K562 (cell line): Measurements from ENCODE around the gene PPP2R1B. TPM values are rescaled to one million over a fixed set of nuclear protein-coding genes. Genes with fewer than 3 reads are reported as not detected.

Experiments
- ARNT ChIP-seq, 2 experiments: fragments of 450-650 bp; IDR thresholded peaks; 2 replicates each; pipeline ENCODE4 v1.6.1; 2016; ENCODE audit warnings: mild to moderate bottlenecking in 1 of 2
- EP300 ChIP-seq: IDR thresholded peaks from 2 replicates; pipeline ENCODE4 v1.6.1; 2012; ENCODE audit warnings: low read length, improper control_type of control experiment
- GATAD2B ChIP-seq: fragments of 450-650 bp; IDR thresholded peaks from 2 replicates; pipeline ENCODE4 v1.6.1; 2017; ENCODE audit warnings: mild to moderate bottlenecking, borderline replicate concordance
- JUND ChIP-seq, 2 experiments: IDR thresholded peaks; 2 replicates in 1 of 2; 3 replicates in 1 of 2; pipeline ENCODE4 v1.6.1; 2011; ENCODE audit warnings: borderline replicate concordance in 2 of 2, low read depth in 2 of 2, low read length in 2 of 2, improper control_type of control experiment in 1 of 2, missing biosample characterization in 1 of 2, missing genetic modification characterization in 1 of 2, missing genetic modification reagents in 1 of 2
- MTF1 ChIP-seq: fragments of 250-450 bp; sonication (Bioruptor Pico); IDR thresholded peaks from 2 replicates; pipeline ENCODE4 v1.9.0; 2021; ENCODE audit warnings: moderate library complexity, mild to moderate bottlenecking, inconsistent platforms, borderline replicate concordance
- NR2F6 ChIP-seq: fragments of 450-650 bp; formaldehyde crosslinking; IDR thresholded peaks from 2 replicates; pipeline ENCODE4 v1.4.0; 2020; ENCODE audit warnings: mild to moderate bottlenecking
- PTBP1 ChIP-seq: fragments of 200-400 bp; formaldehyde crosslinking; IDR thresholded peaks from 2 replicates; pipeline ENCODE4 v1.6.1; 2017; ENCODE audit warnings: low read depth, low read length
- SMARCE1 ChIP-seq: fragments of 450-650 bp; IDR thresholded peaks from 2 replicates; pipeline ENCODE4 v1.7.1; 2016; ENCODE audit warnings: mild to moderate bottlenecking
- TAL1 ChIP-seq: fragments of 450-650 bp; IDR thresholded peaks from 2 replicates; pipeline ENCODE4 v1.6.1; 2016; ENCODE audit warnings: mild to moderate bottlenecking
- ZKSCAN1 ChIP-seq: fragments of 150-350 bp; IDR thresholded peaks from 2 replicates; pipeline ENCODE4 v1.6.1; 2016; ENCODE audit warnings: low read depth, low read length
- ZKSCAN3 ChIP-seq: fragments of 250-450 bp; sonication (Bioruptor Pico); IDR thresholded peaks from 2 replicates; pipeline ENCODE4 v1.4.0; 2020
- polyA plus RNA-seq, 8 experiments: library from polyadenylated mRNA; depleted of rRNA in 4 of 8; stranded (reverse) in 5 of 8; unstranded in 3 of 8; fragments of >200 nt; fragmentation: Nextera tagmentation in 2 of 8; fragmentation: Illumina TruSeq in 1 of 8; extraction: Ambion mirVana in 2 of 8; extraction: Trizol in 1 of 8; gene quantifications; 2 replicates each; pipeline versions ENCODE4 v1.2.1 to v1.2.3, GENCODE V29; 2011 to 2014; ENCODE audit warnings: inconsistent platforms in 1 of 8, missing spikeins in 1 of 8
- total RNA-seq, 7 experiments: library from RNA; depleted of rRNA in 6 of 7; stranded (reverse); fragments of >200 nt in 6 of 7; fragmentation: Illumina TruSeq in 2 of 7; extraction: Trizol in 2 of 7; gene quantifications; 2 replicates each; pipeline versions ENCODE4 v1.2.1 to v1.2.3, GENCODE V29; 2011 to 2021; ENCODE audit warnings: low replicate concordance in 1 of 7
- TF ChIP-seq, protein P1 (sequence below): fragments of 250-450 bp; sonication (Bioruptor Pico); IDR thresholded peaks from 2 replicates; pipeline ENCODE4 v1.9.0; 2021; ENCODE audit warnings: mild to moderate bottlenecking
- TF ChIP-seq, protein P2 (sequence below): fragments of 250-450 bp; sonication (Bioruptor Pico); IDR thresholded peaks from 2 replicates; pipeline ENCODE4 v1.4.0; 2020; ENCODE audit warnings: mild to moderate bottlenecking
- TF ChIP-seq, protein P3 (sequence below), 2 experiments: fragments of 200-800 bp in 1 of 2; sonication (Bioruptor generic) in 1 of 2; sonication (generic) in 1 of 2; formaldehyde crosslinking in 1 of 2; IDR thresholded peaks in 1 of 2; conservative IDR thresholded peaks in 1 of 2; 2 replicates each; pipeline versions ENCODE4 v1.5.0 to v1.6.1; 2016 to 2020; ENCODE audit warnings: missing compliant biosample characterization in 1 of 2, missing genetic modification characterization in 1 of 2, missing genetic modification reagents in 1 of 2
- TF ChIP-seq, protein P4 (sequence below): sonication (generic); formaldehyde crosslinking; IDR thresholded peaks from 2 replicates; pipeline ENCODE4 v1.8.1; 2023; ENCODE audit warnings: missing genetic modification reagents, mild to moderate bottlenecking, borderline replicate concordance

The PPP2R1B gene
- total and polyA plus RNA-seq, 9 of the 15 experiments (the other 6 are each of a cell fraction or from before 2014, with no cell fraction given): 24.6 to 68.5 (median 39.8) TPM

DNA sequence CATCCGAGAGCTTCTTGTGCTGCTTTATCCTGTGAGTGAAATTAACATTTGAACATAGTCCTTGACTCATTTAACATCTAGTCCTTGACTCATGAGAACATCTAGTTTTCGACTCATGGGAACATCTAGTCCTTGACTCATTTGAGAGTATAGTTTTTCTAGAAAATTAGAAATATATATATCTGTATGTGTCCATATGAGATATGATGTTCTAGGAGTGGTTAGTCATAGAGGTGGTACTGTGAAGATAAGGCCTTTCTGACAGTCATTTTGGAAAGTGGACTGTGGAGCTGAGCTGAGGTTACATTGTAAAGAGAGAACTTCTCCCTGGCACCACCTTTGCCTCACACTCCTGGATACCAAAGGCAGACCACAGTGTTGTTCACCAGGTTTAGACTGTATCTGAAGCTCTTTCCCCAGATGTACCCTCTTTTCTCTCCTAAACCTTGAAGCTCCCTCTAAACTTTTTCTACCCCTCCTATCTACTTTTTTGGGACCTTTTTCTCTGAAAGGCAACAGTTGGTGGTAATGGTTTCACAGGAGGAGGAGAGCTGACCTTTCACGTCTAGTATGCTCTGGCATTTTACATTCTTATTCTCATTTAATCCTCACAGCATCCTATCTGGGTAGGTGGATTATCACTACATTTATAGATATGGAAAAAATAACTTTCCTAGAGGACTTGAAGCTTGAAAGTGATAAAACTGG is 67.2 kb downstream of the PPP2R1B start (continued):
- TF ChIP-seq, protein P1, sequence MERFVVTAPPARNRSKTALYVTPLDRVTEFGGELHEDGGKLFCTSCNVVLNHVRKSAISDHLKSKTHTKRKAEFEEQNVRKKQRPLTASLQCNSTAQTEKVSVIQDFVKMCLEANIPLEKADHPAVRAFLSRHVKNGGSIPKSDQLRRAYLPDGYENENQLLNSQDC (CRISPR knock-in tag): no peak
- no peak for TF ChIP-seq ZKSCAN3 (CRISPR knock-in tag)
- TF ChIP-seq, protein P2, sequence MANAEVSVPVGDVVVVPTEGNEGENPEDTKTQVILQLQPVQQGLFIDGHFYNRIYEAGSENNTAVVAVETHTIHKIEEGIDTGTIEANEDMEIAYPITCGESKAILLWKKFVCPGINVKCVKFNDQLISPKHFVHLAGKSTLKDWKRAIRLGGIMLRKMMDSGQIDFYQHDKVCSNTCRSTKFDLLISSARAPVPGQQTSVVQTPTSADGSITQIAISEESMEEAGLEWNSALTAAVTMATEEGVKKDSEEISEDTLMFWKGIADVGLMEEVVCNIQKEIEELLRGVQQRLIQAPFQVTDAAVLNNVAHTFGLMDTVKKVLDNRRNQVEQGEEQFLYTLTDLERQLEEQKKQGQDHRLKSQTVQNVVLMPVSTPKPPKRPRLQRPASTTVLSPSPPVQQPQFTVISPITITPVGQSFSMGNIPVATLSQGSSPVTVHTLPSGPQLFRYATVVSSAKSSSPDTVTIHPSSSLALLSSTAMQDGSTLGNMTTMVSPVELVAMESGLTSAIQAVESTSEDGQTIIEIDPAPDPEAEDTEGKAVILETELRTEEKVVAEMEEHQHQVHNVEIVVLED (CRISPR knock-in tag): no peak
- TF ChIP-seq, protein P3, sequence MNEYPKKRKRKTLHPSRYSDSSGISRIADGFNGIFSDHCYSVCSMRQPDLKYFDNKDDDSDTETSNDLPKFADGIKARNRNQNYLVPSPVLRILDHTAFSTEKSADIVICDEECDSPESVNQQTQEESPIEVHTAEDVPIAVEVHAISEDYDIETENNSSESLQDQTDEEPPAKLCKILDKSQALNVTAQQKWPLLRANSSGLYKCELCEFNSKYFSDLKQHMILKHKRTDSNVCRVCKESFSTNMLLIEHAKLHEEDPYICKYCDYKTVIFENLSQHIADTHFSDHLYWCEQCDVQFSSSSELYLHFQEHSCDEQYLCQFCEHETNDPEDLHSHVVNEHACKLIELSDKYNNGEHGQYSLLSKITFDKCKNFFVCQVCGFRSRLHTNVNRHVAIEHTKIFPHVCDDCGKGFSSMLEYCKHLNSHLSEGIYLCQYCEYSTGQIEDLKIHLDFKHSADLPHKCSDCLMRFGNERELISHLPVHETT (CRISPR knock-in tag; conservative IDR thresholded peaks at IDR 0.05 in 1 of 2, IDR thresholded peaks at IDR 0.05 in 1 of 2): no peak
- peak in 1 of 2 experiments; percentile 73; a peak in 2 of 4 replicates for TF ChIP-seq ARNT (IDR thresholded peaks at IDR 0.05)
- peak; percentile 91 for TF ChIP-seq SMARCE1
- peak; percentile 88 for TF ChIP-seq JUND (IDR thresholded peaks at IDR 0.05; ENCODE audit: borderline replicate concordance, low read depth, low read length)
- TF ChIP-seq JUND (tag; IDR thresholded peaks at IDR 0.05; ENCODE audit: borderline replicate concordance, low read depth, low read length): peak; percentile 75; the same call in 1 of the 3 replicates
- peak; percentile 83; the same call in 1 of the 2 replicates for TF ChIP-seq GATAD2B
- TF ChIP-seq PTBP1: no peak
- TF ChIP-seq, protein P4, sequence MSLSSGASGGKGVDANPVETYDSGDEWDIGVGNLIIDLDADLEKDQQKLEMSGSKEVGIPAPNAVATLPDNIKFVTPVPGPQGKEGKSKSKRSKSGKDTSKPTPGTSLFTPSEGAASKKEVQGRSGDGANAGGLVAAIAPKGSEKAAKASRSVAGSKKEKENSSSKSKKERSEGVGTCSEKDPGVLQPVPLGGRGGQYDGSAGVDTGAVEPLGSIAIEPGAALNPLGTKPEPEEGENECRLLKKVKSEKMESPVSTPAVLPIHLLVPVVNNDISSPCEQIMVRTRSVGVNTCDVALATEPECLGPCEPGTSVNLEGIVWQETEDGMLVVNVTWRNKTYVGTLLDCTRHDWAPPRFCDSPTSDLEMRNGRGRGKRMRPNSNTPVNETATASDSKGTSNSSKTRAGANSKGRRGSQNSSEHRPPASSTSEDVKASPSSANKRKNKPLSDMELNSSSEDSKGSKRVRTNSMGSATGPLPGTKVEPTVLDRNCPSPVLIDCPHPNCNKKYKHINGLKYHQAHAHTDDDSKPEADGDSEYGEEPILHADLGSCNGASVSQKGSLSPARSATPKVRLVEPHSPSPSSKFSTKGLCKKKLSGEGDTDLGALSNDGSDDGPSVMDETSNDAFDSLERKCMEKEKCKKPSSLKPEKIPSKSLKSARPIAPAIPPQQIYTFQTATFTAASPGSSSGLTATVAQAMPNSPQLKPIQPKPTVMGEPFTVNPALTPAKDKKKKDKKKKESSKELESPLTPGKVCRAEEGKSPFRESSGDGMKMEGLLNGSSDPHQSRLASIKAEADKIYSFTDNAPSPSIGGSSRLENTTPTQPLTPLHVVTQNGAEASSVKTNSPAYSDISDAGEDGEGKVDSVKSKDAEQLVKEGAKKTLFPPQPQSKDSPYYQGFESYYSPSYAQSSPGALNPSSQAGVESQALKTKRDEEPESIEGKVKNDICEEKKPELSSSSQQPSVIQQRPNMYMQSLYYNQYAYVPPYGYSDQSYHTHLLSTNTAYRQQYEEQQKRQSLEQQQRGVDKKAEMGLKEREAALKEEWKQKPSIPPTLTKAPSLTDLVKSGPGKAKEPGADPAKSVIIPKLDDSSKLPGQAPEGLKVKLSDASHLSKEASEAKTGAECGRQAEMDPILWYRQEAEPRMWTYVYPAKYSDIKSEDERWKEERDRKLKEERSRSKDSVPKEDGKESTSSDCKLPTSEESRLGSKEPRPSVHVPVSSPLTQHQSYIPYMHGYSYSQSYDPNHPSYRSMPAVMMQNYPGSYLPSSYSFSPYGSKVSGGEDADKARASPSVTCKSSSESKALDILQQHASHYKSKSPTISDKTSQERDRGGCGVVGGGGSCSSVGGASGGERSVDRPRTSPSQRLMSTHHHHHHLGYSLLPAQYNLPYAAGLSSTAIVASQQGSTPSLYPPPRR (CRISPR knock-in tag): no peak
- TF ChIP-seq MTF1 (CRISPR knock-in tag): no peak
- peak; percentile 77; the same call in 1 of the 2 replicates for TF ChIP-seq EP300
- no peak for TF ChIP-seq ZKSCAN1
- TF ChIP-seq NR2F6 (CRISPR knock-in tag): no peak
- peak; percentile 77 for TF ChIP-seq TAL1
